ENCODE results near the gene EXOSC9.
"Not testable (repeated sequence)": the region's sequence is repeated elsewhere in the genome, so short reads cannot be mapped to it uniquely, and the experiment has no call there.

The EXOSC9 gene, protein sequence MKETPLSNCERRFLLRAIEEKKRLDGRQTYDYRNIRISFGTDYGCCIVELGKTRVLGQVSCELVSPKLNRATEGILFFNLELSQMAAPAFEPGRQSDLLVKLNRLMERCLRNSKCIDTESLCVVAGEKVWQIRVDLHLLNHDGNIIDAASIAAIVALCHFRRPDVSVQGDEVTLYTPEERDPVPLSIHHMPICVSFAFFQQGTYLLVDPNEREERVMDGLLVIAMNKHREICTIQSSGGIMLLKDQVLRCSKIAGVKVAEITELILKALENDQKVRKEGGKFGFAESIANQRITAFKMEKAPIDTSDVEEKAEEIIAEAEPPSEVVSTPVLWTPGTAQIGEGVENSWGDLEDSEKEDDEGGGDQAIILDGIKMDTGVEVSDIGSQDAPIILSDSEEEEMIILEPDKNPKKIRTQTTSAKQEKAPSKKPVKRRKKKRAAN

DNA sequence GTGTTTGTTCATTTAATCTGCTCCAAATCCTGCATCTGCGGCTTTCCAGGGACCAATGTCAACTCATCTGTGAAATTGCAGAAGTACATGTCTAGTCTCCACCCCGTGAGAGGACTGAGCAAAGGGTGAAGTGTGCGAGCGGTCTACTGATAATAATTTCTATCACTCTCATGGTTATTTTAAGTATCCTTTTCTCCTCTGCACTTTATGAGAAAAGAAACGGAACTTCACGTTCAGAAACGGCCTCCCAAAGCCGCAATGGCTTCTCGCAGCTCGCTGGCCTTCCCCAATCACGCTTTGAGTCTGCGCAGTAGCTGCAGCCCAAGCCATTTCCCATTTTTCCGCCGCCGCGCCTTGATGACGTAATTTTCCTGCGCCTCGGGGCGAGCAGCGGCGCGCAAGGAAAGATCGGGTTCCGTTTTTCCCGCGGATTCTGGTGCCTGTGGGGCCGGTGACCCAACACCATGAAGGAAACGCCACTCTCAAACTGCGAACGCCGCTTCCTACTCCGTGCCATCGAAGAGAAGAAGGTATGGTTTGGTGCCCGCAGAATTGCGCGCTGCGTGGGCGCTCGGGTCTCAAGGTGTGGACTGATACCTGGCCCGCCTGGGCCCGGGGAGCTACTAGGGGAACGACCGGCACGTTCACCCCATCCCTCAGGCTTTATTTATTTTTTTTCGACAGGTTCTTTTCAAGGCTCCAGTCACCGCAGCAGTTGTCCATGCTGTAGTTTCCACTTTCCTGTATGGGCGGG is at the start of gene EXOSC9:
Gene EXOSC9 (plus strand): TSS at position 363 of the 754 bp plus-strand sequence. CDS start 102 bp downstream, at position 465.
- DNase-seq = peak; percentile 96

DNA sequence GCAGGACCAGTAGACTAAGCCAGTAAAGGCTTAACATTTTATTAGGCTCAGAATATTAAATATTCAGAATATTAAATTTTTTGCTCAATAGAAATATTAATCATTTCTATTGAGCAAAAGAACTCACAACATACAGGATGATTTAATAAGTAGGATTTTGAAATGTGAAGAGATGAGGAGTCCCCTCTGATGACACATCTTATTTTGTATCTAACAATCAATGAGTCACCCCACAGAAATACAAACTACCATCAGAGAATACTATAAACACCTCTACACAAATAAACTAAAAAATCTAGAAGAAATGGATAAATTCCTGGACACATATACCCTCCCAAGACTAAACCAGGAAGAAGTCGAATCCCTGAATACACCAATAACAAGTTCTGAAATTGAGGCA is 49.0 kb upstream of the EXOSC9 start:
- not testable (repeated sequence) for DNase-seq

DNA sequence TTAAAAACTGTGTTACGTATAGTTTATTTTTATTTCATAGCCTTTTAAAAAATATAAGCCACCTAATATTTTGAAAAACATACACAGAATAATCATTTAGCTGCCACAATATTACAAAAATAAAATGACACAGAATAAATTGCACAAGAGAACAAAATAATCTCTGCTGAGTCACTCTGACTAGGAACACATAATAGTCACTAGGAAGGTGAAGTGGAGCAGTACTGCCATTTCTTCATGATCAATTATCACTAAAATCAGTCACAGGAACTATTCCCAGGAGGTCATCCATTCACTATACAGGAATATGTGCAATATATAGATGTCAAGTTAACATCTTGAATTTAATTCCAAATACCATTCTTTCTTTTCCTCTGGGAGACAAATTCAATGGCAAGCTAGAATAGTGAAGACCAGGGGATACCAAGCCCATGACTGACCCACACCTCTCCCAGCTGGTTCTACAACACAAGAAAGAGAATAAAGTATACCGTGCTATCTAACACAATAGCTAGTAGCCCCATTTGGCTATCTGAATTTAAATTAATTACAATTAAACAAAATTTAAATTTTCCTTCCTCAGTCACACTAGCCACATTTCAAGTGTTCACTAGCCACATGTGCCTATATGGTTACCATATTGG is 42.1 kb upstream of the EXOSC9 start:
- no peak for DNase-seq

DNA sequence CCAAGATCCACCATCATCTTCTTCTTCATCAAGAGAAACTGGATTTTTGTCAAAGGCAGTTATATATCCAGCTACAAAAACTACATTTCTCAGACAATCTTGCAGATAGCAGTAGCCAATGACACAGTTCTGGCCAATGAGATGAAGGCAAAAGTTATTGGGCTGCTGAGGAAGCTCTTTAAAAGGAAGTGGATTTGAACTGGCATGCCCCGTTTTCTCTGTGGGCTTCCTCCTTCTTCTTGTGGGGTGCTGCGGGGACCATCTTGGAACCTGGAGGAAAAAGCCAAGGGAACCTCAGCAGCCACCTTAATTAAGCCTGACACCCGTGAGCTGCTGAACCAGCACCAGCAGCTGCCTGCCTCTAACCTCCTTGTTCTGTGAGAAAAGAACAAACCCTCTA is 40.9 kb upstream of the EXOSC9 start:
- DNase-seq = no peak

DNA sequence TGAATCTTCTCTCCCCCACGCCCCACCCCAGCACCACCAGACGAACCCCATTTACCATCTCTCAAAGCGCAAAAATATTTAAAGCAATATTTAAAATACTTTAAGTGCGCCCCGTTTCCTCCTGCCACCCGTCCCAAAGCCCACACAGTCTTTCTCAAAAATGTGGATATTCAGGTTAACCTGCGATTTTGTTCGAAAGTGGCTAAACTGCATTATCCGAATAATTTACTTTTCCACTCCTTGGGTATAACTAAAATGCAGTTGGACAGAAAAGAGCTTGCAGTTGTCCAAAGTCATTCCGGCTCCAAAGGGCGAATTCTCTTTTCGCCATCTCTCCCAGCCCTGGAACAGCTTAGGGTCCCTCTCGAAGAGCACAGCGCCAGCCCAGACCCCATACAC is 36.8 kb upstream of the EXOSC9 start:
- no peak for DNase-seq

DNA sequence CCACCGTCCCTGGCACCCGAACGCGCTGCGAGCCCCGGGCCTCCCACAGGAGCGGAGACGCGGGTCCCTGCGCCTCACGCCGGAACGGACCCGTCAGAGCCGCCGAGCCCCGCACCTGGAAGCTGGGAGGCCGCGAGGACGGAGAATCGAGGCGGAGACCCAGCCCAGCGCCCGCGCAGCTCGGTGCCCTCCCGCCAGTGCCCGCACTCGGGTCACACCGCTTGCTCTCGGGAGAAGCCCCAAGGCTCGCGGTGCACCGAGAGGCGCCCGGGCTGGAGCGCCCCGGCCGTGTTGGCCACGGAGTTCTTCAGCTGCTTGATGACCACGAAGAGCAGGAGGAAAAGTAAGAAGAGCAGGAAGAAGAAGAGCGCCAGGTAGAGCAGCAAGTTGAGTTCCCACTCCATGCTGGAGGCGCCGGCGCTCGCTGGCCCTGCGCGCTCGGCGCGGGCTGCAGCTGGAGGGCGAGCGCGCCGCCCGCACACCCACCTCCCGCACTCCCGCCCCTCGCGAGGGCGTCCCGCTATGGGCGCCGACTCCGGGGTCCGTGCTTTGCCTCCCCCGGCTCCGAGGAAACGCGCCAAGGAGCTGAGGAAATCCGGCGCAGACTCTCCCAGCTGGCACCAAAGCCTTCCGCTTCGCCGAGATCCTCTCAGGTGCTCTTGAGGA is 36.3 kb upstream of the EXOSC9 start, which contains the start of gene SMIM43:
Gene SMIM43 (minus strand): TSS at position 463 of the 666 bp plus-strand sequence. CDS start 59 bp downstream, at position 404.
- no peak for DNase-seq

DNA sequence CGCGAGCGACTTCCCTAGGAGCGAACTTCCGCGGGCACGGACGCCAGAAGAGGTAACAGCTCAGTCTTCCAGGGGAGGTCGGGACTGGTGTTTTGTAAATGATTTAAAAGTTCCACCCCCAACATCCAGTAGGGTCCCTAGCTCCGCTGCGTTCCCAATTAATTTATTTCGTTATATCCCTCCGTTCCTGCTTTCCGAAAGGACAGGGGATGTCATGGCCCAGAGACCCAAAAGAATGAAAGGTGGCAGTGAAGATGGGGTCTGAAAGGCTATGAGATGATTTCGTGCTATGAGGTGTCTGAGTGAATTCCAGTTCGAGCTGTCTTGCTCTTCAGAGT is 35.8 kb upstream of the EXOSC9 start:
- no peak for DNase-seq

DNA sequence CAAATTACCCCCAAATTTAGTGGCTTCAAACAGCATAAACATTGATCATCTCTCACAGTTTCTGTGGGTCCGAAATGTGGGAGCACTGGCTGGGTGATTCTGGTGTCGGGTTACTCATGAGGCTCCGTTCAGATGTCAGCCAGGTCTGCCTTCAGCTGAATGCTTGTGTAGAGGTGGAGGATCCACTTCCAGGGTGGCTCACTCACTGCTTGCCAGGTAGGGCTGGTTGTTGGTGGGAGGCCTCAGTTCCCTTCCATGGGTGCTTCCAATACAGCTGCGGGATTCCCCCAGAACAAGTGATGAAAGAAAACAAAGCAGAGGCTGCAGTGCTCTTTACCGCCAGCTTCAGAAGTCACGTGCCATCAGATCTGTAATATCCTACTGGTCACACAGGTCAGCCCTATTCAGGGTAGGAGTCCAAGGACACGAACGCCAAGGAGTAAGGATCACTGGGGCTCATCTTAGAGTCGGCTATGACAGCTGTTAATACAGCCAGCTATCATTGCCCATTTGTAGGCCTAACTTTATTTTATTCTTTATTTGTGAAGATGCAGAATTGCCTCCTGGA is 35.1 kb upstream of the EXOSC9 start:
- no peak for DNase-seq

DNA sequence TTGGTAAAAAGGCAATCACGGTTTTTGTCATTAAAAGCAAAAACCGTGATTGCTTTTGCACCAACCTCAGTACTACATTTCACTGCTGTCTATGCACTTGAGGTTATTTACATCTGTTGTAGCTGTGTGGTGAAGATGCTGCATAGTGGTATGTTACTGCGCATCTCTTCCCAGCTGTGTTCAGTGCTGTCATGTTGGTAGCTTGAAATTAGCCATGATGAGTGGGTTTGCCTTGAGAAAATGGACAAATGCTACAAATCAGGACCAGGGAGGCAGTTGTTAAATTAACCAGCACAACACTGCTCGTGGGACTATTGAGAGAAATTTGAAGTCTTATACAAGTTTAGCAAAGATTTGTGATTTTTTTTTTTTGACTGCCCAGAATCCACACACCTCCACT is 34.0 kb upstream of the EXOSC9 start:
- DNase-seq = no peak

DNA sequence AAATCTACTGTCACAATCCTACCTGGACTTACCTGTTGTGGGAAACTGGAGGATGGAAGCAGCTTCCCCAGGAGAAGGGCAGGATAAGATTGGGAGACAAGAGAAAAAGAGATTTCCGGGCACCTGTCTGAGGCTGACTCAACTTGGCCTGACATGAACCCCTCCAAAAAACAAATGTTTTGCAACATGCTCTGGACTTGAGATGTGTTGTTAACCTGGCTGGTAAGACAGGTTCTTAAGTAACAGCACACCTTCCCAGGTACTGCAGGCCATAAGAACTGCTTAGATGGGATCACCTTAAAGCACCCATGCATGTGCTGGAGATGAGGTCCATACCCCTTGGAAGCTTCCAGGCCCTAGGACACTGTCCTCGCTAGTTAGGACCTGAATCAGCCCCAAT is 31.8 kb upstream of the EXOSC9 start:
- DNase-seq = no peak

DNA sequence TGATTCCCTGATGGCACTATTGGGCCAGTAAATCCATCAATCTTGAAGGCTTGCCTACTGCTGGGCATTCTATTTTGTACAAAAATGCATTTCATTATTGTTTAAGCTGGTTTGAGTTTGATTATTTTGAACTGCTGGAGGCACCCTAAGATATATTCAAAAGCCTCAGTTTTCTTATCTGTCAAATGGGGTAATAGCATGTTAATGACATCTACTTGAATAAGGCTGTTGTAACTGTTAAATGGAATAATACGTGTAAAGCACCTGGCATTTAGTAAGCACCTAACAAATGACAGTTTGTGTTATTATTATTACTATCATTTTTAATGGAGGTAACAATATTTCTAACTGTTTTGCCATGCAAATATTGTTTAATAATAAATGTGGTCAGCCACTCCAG is 29.3 kb upstream of the EXOSC9 start:
- no peak for DNase-seq

DNA sequence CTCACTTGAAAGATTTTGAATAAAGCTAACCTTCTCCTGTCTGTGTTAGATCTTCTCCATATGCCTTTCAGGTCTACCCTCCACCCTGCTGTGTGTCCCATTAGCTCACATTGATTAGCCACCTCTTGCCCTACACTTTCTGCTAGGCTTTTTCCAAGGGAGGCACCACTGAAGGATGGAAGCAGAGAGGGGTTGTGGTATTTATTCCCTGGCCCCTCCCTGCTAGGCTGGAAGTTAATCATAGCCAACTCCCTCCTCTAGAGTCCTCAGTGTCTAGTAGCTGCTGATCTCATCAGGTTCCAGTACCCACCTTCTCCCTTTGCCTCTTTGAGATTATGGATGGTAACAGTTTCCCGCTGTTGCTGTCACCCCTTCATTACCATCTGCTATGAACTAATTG is 27.2 kb upstream of the EXOSC9 start:
- DNase-seq = no peak

DNA sequence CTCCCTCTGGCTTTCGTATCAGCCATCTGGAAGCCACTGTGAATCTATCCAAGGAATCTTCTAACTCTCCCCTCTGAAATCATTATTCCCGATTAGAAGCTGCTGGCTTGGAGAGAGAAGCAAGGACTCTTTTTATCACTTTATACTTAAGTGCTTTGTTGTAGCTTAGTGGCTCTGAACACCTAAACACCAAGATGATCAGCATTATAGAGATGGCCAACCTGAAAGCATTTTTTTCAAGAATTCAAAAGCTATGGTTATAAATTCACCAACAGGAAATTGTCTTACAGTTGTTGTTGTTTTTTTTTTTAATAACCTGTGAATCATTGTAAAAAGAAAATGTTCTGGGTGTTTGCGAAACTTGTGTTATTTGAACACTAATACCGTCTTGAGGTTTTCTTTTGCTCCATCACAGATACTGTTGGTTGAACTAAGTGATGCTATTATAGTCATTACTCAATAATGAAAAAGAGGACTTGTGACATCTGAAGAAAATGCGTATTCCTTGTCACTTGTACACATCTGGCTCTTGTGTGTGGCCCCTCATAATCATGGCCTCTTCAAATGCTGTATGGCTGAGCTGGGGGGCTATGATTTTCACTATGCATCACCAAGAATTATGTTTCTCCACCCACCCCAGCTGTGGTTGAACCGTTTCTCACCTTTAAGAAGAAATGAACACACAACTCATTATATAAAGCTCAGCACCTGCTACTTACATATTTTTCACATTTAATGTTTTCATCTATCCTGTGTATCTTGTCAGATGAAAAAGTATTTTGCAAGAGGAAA is 24.3 kb upstream of the EXOSC9 start:
- no peak for DNase-seq

DNA sequence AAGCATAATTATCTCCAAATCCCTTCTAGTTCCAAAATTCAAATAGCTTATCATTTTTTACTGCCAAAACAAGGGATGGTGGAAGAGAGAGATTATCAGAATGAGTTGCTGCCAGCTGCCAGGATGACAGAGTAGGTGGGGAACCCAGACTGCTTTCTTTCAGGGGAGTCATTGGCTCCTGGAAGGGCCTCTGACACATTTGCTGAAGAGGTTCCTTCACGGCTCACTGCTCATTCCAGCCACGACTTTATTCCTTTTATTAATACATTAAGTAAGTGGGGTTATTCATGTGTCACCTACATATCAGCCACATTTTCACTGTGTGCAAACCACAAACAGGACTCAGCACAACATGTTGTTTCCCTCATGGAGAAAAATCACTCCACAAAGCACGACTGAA is 23.5 kb upstream of the EXOSC9 start:
- DNase-seq = no peak

DNA sequence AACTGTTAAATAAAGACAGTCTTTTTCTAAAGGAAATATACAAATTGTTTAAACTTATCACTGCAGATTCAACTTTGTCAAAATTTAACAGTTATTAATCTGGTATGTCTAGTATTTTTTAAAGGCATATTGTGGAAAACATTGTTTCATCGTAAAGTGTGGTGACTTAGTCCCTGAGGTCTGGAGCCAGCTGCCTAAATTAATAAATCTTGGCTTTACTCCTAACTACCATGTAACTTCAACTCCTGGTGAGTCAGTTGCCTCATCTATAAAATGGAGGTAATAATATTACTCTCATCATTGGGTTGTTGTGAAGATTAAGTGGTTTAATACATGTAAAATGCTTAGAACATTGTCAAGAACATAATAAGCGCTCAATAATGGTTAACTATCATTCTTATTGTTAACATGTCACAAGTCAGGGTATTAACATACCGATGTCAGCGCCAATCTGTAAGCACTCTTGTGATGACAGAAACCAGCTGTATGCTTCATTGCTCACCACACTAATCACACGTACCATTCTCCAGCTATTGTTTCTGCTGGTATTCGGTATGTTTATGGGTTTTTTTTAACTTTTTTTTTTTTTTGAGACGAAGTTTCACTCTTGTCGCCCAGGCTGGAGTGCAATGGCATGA is 22.0 kb upstream of the EXOSC9 start:
- no peak for DNase-seq

DNA sequence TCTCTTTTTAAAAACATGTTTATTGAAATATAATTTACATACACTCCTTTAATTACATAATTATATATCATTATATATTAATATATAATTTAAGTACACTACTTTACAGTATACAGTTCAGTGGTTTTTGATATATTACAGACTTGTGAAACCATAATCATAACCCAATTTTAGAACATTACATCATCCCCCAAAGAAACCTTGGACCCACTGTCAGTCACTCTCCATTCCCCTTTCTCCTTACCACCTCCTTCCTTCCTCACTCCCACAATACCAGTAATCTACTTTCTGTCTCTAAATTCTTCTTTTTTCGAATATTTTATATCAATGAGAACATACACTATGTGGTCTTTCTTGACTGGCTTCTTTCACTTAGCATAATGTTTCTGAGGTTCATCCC is 17.9 kb upstream of the EXOSC9 start:
- DNase-seq = no peak

DNA sequence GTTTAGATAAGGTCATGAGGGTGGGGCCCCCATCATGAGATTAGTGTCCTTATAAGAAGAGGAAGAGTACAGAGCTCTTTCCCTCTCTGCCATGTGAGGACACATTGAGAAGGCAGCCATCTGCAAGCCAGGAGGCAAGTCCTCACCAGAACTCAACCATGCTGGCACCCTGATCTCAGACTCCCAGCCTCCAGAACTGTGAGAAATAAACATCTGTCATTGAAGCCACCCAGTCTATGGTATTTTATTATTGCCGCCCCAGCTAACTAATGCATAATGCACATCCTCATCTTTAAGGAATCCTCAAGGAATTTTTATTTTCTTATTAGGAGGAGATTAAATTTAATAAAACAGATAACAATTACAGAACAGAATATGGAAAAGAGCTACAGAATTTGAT is 16.7 kb upstream of the EXOSC9 start:
- DNase-seq = no peak

DNA sequence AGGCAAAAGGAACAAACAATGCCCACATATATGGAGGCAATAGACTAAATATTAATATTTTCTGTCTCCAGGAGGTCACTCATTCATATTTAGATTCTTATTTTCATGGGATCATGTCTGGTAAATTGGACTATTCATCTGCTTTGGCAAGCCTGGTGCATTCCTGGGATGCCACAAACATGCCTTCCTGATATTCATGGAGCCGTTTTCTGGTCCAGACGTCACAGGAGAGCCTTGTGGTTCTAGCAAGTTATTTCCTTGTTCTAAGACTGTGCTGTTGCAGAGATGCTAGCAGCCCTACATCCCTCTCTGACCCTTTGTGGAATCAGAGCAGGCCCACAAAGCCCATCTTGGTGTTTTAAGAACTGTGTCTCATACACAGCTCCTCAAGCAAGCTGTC is 16.1 kb upstream of the EXOSC9 start:
- DNase-seq = no peak

DNA sequence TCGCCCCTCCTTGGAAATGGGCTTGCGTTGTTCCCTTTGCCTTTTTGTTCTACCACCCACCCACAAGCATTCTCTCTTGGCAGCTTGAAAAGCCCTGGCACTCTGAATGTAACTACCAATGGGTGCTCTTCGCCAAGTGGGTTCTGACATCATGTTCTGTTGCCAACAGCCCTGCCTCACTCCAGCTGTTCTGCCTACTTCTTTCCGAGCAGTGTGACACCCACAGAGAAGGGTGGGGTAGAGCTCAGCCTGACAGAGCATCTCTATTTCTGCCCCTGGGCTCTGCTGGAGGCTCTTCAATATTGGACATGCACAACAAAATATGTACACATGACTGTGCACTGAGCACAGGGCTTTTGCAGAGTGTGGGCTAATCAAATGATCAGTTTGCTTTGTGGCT is 15.6 kb upstream of the EXOSC9 start:
- DNase-seq = no peak

DNA sequence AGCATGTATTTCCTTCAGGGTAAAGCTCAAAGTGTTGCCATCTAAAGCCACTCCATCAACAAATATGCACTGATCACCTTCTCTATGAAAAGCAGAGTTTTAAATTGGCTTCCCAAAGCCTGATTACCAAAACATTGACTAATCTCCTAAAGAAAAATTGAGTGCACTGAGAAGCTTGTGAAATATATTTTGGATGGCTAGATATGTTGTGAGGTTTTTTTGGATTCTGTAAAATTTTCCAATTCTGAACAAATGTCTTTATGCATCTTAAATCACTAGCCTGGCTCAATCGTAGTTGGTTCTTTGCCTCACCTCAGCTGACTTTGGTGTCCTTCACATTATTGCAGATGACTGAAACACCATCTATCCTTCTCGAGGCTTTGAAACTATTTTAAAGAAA is 14.9 kb upstream of the EXOSC9 start:
- DNase-seq = no peak

DNA sequence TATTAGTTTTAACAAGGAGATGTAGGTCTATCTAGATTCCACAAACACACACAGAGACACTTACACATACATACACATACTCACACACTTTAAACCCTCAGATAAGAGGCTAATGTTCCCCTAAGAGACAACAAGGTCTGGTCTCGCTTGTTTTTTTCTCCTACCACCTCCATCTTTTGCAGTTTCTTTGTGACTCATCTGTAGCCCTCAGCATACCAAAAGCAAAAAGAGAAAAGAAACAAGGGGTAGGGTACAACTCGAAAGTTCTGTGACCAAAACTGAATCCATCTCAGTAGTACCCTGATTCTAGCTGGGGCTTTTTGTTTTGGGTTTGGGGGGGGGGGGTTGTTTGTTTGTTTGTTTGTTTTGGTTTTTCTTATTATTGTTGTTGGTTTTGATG is 12.2 kb upstream of the EXOSC9 start:
- no peak for DNase-seq

DNA sequence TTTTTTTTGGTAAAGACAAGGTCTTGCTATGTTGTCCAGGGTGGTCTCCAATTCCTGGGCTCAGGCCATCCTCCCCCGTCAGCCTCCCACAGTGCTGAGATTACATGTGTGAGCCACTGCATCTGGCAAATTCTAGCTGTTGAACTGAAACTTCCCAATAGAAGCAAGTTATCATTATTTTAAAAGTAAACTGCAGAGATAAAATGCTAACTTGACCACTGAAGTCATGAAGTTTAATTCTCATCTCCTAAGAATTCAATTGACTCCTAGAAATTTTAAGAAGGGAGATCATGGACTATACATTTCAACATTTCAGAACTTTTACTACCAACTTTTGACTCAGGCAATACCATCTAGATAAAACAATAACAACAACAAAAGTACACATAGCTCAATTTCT is 11.7 kb upstream of the EXOSC9 start:
- no peak for DNase-seq

All from CD4-positive, alpha-beta T cell treated with Interleukin-10 for 1 hour (primary cell).